Ishikawa (cell line): Measurements from ENCODE around the gene STARD10.

ENCODE experiments used
- CEBPB ChIP-seq: IDR thresholded peaks from 2 replicates; pipeline ENCODE4 v1.6.1; 2012
- CREB1 ChIP-seq: IDR thresholded peaks from 2 replicates; pipeline ENCODE4 v1.6.1; 2012; ENCODE audit warnings: low read depth
- EGR1 ChIP-seq: IDR thresholded peaks from 2 replicates; pipeline ENCODE4 v1.6.1; 2012
- EP300 ChIP-seq: IDR thresholded peaks from 2 replicates; pipeline ENCODE4 v1.6.1; 2012; ENCODE audit warnings: borderline replicate concordance
- FOXM1 ChIP-seq: IDR thresholded peaks from 2 replicates; pipeline ENCODE4 v1.6.1; 2012; ENCODE audit warnings: low read depth, borderline replicate concordance
- MAX ChIP-seq: IDR thresholded peaks from 2 replicates; pipeline ENCODE4 v1.6.1; 2012
- NFIC ChIP-seq: IDR thresholded peaks from 2 replicates; pipeline ENCODE4 v1.6.1; 2012
- RAD21 ChIP-seq: IDR thresholded peaks from 2 replicates; pipeline ENCODE4 v1.6.1; 2012; ENCODE audit warnings: low read depth
- REST ChIP-seq: IDR thresholded peaks from 2 replicates; pipeline ENCODE4 v1.6.1; 2012; ENCODE audit warnings: low read depth, mild to moderate bottlenecking
- TAF1 ChIP-seq: IDR thresholded peaks from 2 replicates; pipeline ENCODE4 v1.6.1; 2012; ENCODE audit warnings: low read depth, mild to moderate bottlenecking
- TCF12 ChIP-seq: IDR thresholded peaks from 2 replicates; pipeline ENCODE4 v1.6.1; 2012; ENCODE audit warnings: low read depth
- TEAD4 ChIP-seq: IDR thresholded peaks from 2 replicates; pipeline ENCODE4 v1.6.1; 2012
- YY1 ChIP-seq: IDR thresholded peaks from 2 replicates; pipeline ENCODE4 v1.6.1; 2012; ENCODE audit warnings: low read depth
- ZBTB7A ChIP-seq: IDR thresholded peaks from 2 replicates; pipeline ENCODE4 v1.6.1; 2012; ENCODE audit warnings: low read depth
- TF ChIP-seq, protein P1 (sequence below): IDR thresholded peaks from 2 replicates; pipeline ENCODE4 v1.6.1; 2012

The STARD10 gene

DNA sequence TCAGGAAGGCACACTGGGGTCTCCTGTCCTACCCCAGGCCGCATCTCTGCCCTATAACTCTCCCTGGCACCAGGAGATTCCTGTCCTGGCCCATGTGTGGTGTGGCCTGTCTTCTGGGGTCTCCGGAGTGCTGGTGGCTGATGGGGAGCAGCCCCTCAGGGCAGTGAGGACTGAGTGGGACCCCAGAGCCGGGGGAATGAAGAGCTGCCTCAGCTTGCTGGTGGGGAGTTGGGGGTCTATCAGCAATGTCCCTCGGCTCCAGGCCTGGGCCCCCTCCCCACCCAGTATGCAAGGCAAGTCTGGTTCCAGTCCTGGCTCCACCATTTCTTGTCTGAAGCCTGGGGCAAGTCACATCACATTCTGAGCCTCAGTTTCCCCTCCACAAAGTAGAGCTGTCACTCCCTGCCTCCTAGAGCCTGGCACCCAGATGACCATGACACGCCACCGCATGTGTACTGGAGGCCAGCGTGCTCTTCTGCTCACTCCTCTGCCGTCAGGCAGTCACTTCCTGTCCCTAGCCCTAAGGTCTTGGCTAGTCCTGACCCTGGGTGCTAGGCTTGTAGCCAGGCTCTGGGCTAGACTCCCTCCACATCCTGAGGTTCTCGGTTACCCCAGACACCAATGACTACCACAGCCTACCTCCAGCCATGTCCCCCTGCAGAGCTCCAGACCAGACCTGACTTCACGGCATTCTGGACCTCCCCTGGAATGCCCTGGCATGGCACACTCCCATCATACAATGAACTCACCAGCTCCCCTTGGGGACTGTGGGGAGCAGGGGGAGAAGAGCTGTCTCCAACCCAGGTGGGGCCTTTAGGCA is 54.4 kb downstream of the STARD10 start:
- TF ChIP-seq NFIC (no peak), TCF12 (no peak), RAD21 (no peak), EGR1 (no peak), ZBTB7A (no peak), CREB1 (no peak), YY1 (no peak), EP300 (no peak), TAF1 (no peak), MAX (no peak), CEBPB (no peak), TEAD4 (no peak), REST (no peak), FOXM1 (no peak)
- TF ChIP-seq, protein P1, sequence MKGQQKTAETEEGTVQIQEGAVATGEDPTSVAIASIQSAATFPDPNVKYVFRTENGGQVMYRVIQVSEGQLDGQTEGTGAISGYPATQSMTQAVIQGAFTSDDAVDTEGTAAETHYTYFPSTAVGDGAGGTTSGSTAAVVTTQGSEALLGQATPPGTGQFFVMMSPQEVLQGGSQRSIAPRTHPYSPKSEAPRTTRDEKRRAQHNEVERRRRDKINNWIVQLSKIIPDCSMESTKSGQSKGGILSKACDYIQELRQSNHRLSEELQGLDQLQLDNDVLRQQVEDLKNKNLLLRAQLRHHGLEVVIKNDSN = no peak

DNA sequence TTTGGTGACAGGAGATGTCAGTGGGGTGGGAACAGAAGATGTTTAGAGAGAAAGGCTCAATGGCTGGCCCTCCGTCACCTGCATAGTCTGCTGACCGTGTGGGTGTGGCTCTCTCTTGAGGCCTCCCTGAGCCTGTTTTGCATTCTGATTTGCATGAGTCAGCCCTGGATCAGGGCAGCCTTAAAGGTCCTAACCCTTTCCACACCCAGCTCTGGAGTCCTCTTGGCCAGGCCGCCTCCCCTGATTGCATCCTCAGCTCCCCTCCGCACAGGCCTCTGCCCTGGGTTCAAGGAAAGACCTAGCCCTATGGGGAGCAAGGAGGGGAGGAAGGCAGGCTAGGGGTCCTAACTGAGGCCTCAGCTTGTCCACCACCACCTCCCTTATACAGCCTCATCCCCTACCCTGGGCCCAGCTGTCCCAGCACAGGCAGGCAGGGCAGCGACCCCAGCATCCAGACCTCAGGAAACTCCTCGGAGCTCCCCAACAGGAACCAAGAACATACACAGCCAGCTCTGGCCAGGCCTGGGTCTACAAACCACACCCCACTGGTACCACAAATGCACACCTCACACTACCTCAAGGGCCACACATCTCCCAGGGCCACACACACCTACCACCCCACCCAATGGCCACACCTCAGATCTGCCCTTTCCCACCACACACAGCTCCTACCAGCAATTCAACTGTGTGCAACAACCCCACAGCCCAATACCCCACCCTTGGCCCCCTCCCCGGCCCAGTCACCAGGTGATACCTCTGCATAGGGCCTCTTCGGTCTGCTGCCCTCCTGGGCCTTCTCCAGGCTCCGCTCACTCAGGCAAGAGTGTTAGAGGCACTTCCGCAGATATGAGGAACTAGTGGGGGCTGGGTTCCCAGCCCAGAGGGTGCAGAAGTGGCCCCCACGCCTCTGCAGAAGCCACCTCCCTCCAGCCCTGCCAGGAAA is 55.4 kb downstream of the STARD10 start:
- TF ChIP-seq ZBTB7A = no peak
- no peak for TF ChIP-seq EP300
- TF ChIP-seq, protein P1 = no peak
- TF ChIP-seq TEAD4 = no peak
- no peak for TF ChIP-seq REST
- no peak for TF ChIP-seq CREB1

- TF ChIP-seq TAF1 = no peak
Measured at GRCh38 chr11:72737336-72737735, 56.5 kb downstream of the STARD10 start.

GRCh38 chr11:72736452-72737069 is 57.3 kb downstream of the STARD10 start:
- TF ChIP-seq FOXM1 (no peak), ZBTB7A (no peak)

- TF ChIP-seq EP300 (no peak), REST (no peak)
Measured at GRCh38 chr11:72735495-72736027, 58.3 kb downstream of the STARD10 start.
